Cerebellar cortex (tissue), 1 donor: ENCODE data around the gene MYBPC1.
A peak's percentile ranks its signal among the peaks of the same experiment; 100 is the strongest.
"Not testable (repeated sequence)": the region's sequence is repeated elsewhere in the genome, so short reads cannot be mapped to it uniquely, and the experiment has no call there.

Experiments
- DNase-seq: peaks from one replicate; pipeline ENCODE4 v3.0.0-alpha.2; 2015; ENCODE audit warnings: low spot score

Gene MYBPC1

GRCh38 chr12:101594700-101595099, at the start of gene MYBPC1:
MYBPC1 (plus strand) TSS chr12:101594971; CDS start chr12:101595071, 100 bp downstream.
- no peak for DNase-seq

- no peak for DNase-seq
Measured at GRCh38 chr12:101551362-101552114, 43.2 kb upstream of the MYBPC1 start.

- no peak for DNase-seq
Measured at GRCh38 chr12:101552277-101552676, 42.5 kb upstream of the MYBPC1 start.

- no peak for DNase-seq
Measured at GRCh38 chr12:101557094-101557493, 37.7 kb upstream of the MYBPC1 start.

- not testable (repeated sequence) for DNase-seq
Measured at GRCh38 chr12:101558726-101559125, 36.0 kb upstream of the MYBPC1 start.

- DNase-seq, result no peak
Measured at GRCh38 chr12:101563212-101563611, 31.6 kb upstream of the MYBPC1 start.

- DNase-seq, result no peak
Measured at GRCh38 chr12:101564912-101565311, 29.9 kb upstream of the MYBPC1 start.

- no peak for DNase-seq
Measured at GRCh38 chr12:101566318-101566717, 28.5 kb upstream of the MYBPC1 start.

- DNase-seq, result no peak
Measured at GRCh38 chr12:101567918-101568317, 26.9 kb upstream of the MYBPC1 start.

- DNase-seq, result peak; percentile 19
Measured at GRCh38 chr12:101570047-101570446, 24.7 kb upstream of the MYBPC1 start.

GRCh38 chr12:101571105-101571504, 23.7 kb upstream of the MYBPC1 start:
- DNase-seq, result no peak

GRCh38 chr12:101573743-101574142, 21.0 kb upstream of the MYBPC1 start:
- no peak for DNase-seq

- DNase-seq, result no peak
Measured at GRCh38 chr12:101578417-101578816, 16.4 kb upstream of the MYBPC1 start.

GRCh38 chr12:101581190-101581589, 13.6 kb upstream of the MYBPC1 start:
- no peak for DNase-seq

GRCh38 chr12:101582937-101583336, 11.8 kb upstream of the MYBPC1 start:
- no peak for DNase-seq

GRCh38 chr12:101590383-101590782, 4.4 kb upstream of the MYBPC1 start:
- DNase-seq, result no peak

- no peak for DNase-seq
Measured at GRCh38 chr12:101591781-101592180, 3.0 kb upstream of the MYBPC1 start.

GRCh38 chr12:101592448-101592847, 2.3 kb upstream of the MYBPC1 start:
- DNase-seq, result no peak

- no peak for DNase-seq
Measured at GRCh38 chr12:101592921-101593320, 1.9 kb upstream of the MYBPC1 start.

GRCh38 chr12:101596172-101596571, 1.4 kb downstream of the MYBPC1 start:
- DNase-seq, result no peak

- DNase-seq, result no peak
Measured at GRCh38 chr12:101597164-101597563, 2.4 kb downstream of the MYBPC1 start.

GRCh38 chr12:101598483-101598882, 3.7 kb downstream of the MYBPC1 start:
- no peak for DNase-seq

GRCh38 chr12:101599311-101599710, 4.5 kb downstream of the MYBPC1 start:
- DNase-seq, result no peak
